Stimulated activated CD8-positive, alpha-beta memory T cell treated with anti-CD3 and anti-CD28 coated beads, Interleukin-15, amount 100 ng/mL, for 24 hours (primary cell): Measurements from ENCODE around the gene PID1.

Source experiments
- DNase-seq: peaks from one replicate; pipeline ENCODE4 v3.0.0-alpha.2; 2020; ENCODE audit warnings: low read depth

Gene PID1

GRCh38 chr2:229071292-229071976, 199.7 kb downstream of the PID1 start:
- DNase-seq: no peak

GRCh38 chr2:229066121-229066715, 204.9 kb downstream of the PID1 start:
- no peak for DNase-seq

GRCh38 chr2:229064749-229065148, 206.3 kb downstream of the PID1 start:
- DNase-seq: no peak

GRCh38 chr2:229060147-229060546, 210.9 kb downstream of the PID1 start:
- no peak for DNase-seq

GRCh38 chr2:229059331-229060033, 211.6 kb downstream of the PID1 start:
- no peak for DNase-seq

GRCh38 chr2:229057976-229058553, 213.0 kb downstream of the PID1 start:
- no peak for DNase-seq

GRCh38 chr2:229054311-229054710, 216.8 kb downstream of the PID1 start:
- no peak for DNase-seq

GRCh38 chr2:229051798-229052197, 219.3 kb downstream of the PID1 start:
- DNase-seq: no peak

GRCh38 chr2:229050133-229050532, 221.0 kb downstream of the PID1 start:
- no peak for DNase-seq

- no peak for DNase-seq
Measured at GRCh38 chr2:229048134-229048533, 223.0 kb downstream of the PID1 start.

- DNase-seq: no peak
Measured at GRCh38 chr2:229045671-229046070, 225.4 kb downstream of the PID1 start.

- no peak for DNase-seq
Measured at GRCh38 chr2:229044581-229044980, 226.5 kb downstream of the PID1 start.

- DNase-seq: no peak
Measured at GRCh38 chr2:229043681-229044080, 227.4 kb downstream of the PID1 start.

- DNase-seq: no peak
Measured at GRCh38 chr2:229042349-229042748, 228.7 kb downstream of the PID1 start.

- no peak for DNase-seq
Measured at GRCh38 chr2:229041691-229042090, 229.4 kb downstream of the PID1 start.

GRCh38 chr2:229037621-229038020, 233.5 kb downstream of the PID1 start:
- no peak for DNase-seq

- DNase-seq: no peak
Measured at GRCh38 chr2:229033816-229034215, 237.3 kb downstream of the PID1 start.

GRCh38 chr2:229032608-229033234, 238.4 kb downstream of the PID1 start:
- DNase-seq: no peak

- no peak for DNase-seq
Measured at GRCh38 chr2:229027353-229028105, 243.6 kb downstream of the PID1 start.

- DNase-seq: no peak
Measured at GRCh38 chr2:229025653-229026052, 245.4 kb downstream of the PID1 start.

GRCh38 chr2:229022652-229023051, 248.4 kb downstream of the PID1 start:
- DNase-seq: no peak

- no peak for DNase-seq
Measured at GRCh38 chr2:229022071-229022470, 249.0 kb downstream of the PID1 start.
